Fibroblast of skin of left biceps (primary cell): ENCODE results near the gene RNASE8.

ENCODE experiments used
- DNase-seq, 2 experiments: peaks; one replicate each; pipeline ENCODE4 v3.0.0-alpha.2; 2013; ENCODE audit warnings: low read depth in 2 of 2

The RNASE8 gene

GRCh38 chr14:21106176-21106497 lies 48.5 kb downstream of the RNASE8 start:
- no peak for DNase-seq

GRCh38 chr14:21106498-21107282 lies 49.1 kb downstream of the RNASE8 start:
- DNase-seq: no peak

GRCh38 chr14:21107283-21107800 lies 49.7 kb downstream of the RNASE8 start:
- DNase-seq: no peak
